Measurements from ENCODE around the gene RAB5IF. TPM values are rescaled to one million over a fixed set of nuclear protein-coding genes. Genes with fewer than 3 reads are reported as not detected.

Gene RAB5IF
- total RNA-seq, 1 experiment from 2014 or later, result 150 TPM

- no peak overlapping the region for H3K4me3 ChIP-seq (ENCODE audit: low read depth, low read length, poor library complexity, severe bottlenecking)
- POLR2A ChIA-PET (ENCODE audit: low non-redundant PET), result interaction anchor here (0.6 kb wide), 1 partner anchor 26 kb away, joined by 3 read pairs; no protein-coding TSS in a partner anchor
- intact Hi-C loops (cut with micrococcal nuclease; ENCODE audit: unreplicated experiment), result loop anchor here (5.0 kb wide), 1 partner anchor 80 kb away; no protein-coding TSS in a partner anchor
- H3K27ac ChIP-seq (ENCODE audit: low read depth, low read length, poor library complexity, severe bottlenecking), result no peak overlapping the region
- no peaks in the 10 kb centered on the region for H3K27me3 ChIP-seq (replicated peaks; ENCODE audit: insufficient read depth, low read depth, low read length, poor library complexity)
- no peak for TF ChIP-seq CTCF (conservative IDR thresholded peaks at IDR 0.05; ENCODE audit: low read depth, low read length)
- CTCF ChIA-PET, result interaction anchor here (0.6 to 0.7 kb wide), 5 partner anchors 11 to 305 kb away, joined by 3 to 8 read pairs (median 5); partner anchors contain the start of gene SLA2
- peaks cover 29% of the 10 kb centered on the region for H3K4me1 ChIP-seq (ENCODE audit: insufficient read depth, low read length, poor library complexity, severe bottlenecking)
- H3K36me3 ChIP-seq (ENCODE audit: insufficient read depth, low read length, poor library complexity, severe bottlenecking), result peaks cover 53% of the 10 kb centered on the region
- no TSS peak for BruUV-seq (replicated peaks)
- no peaks in the 10 kb centered on the region for H3K9me3 ChIP-seq (ENCODE audit: low read depth, low read length, poor library complexity, severe bottlenecking)
- DNase-seq (ENCODE audit: low spot score), result no peak
Observed at GRCh38 chr20:36587388-36588070, 18.1 kb upstream of the RAB5IF start.

DNA sequence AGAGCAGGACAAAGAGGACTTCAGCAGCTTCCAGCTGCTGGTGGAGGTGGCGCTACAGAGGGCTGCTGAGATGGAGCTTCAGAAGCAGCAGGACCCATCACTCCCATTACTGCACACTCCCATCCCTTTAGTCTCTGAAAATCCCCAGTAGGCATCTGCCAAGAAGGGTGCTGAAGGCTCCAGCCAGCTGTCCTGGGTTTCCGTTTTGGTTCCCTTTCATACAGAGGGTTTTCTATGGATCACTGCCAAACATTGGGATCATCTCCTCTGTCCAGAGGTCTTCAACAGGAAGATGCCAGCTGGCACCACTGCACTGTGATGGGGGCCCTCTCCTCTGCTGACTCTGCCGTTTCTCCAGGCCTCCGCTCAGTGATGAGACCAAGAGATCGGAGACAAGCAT lies 14.3 kb upstream of the RAB5IF start:
- Histone ChIP-seq H3K27me3 (replicated peaks; ENCODE audit: insufficient read depth, low read depth, low read length, poor library complexity) (no peaks in the 10 kb centered on the region), H3K9me3 (ENCODE audit: low read depth, low read length, poor library complexity, severe bottlenecking) (no peaks in the 10 kb centered on the region), H3K4me1 (ENCODE audit: insufficient read depth, low read length, poor library complexity, severe bottlenecking) (peaks cover 6% of the 10 kb centered on the region), H3K36me3 (ENCODE audit: insufficient read depth, low read length, poor library complexity, severe bottlenecking) (peaks cover 61% of the 10 kb centered on the region), H3K4me3 (ENCODE audit: low read depth, low read length, poor library complexity, severe bottlenecking) (no peak overlapping the region), H3K27ac (ENCODE audit: low read depth, low read length, poor library complexity, severe bottlenecking) (no peak overlapping the region)
- intact Hi-C loops (cut with micrococcal nuclease; ENCODE audit: unreplicated experiment), result no loop called here
- no TSS peak for BruUV-seq (replicated peaks)
- CTCF ChIA-PET, result interaction anchor here (1.5 kb wide), 1 partner anchor 85 kb away, joined by 5 read pairs; no protein-coding TSS in a partner anchor
- no peak for TF ChIP-seq EZH2 (IDR thresholded peaks at IDR 0.05; ENCODE audit: borderline replicate concordance, low read depth, low read length, poor library complexity, severe bottlenecking)
- TF ChIP-seq CTCF (conservative IDR thresholded peaks at IDR 0.05; ENCODE audit: low read depth, low read length), result no peak
- no peak for DNase-seq (ENCODE audit: low spot score)
- POLR2A ChIA-PET (ENCODE audit: low non-redundant PET), result no interaction called here

- peak; percentile 65 for DNase-seq (ENCODE audit: low spot score)
- no peaks in the 10 kb centered on the region for H3K27me3 ChIP-seq (replicated peaks; ENCODE audit: insufficient read depth, low read depth, low read length, poor library complexity)
- no peak for TF ChIP-seq EZH2 (IDR thresholded peaks at IDR 0.05; ENCODE audit: borderline replicate concordance, low read depth, low read length, poor library complexity, severe bottlenecking)
- peak; percentile 62 for TF ChIP-seq CTCF (conservative IDR thresholded peaks at IDR 0.05; ENCODE audit: low read depth, low read length)
- intact Hi-C loops (cut with micrococcal nuclease; ENCODE audit: unreplicated experiment), result loop anchor here (1.0 kb wide), 1 partner anchor 36 kb away; no protein-coding TSS in a partner anchor
- no peaks in the 10 kb centered on the region for H3K9me3 ChIP-seq (ENCODE audit: low read depth, low read length, poor library complexity, severe bottlenecking)
- no peak overlapping the region for H3K27ac ChIP-seq (ENCODE audit: low read depth, low read length, poor library complexity, severe bottlenecking)
- H3K36me3 ChIP-seq (ENCODE audit: insufficient read depth, low read length, poor library complexity, severe bottlenecking), result peaks cover 57% of the 10 kb centered on the region
- ChIA-PET CTCF (interaction anchor here (0.7 to 1.5 kb wide), 2 partner anchors 44 to 86 kb away, joined by 3 to 5 read pairs; no protein-coding TSS in a partner anchor), POLR2A (ENCODE audit: low non-redundant PET) (no interaction called here)
- no peak overlapping the region for H3K4me3 ChIP-seq (ENCODE audit: low read depth, low read length, poor library complexity, severe bottlenecking)
- peaks cover 6% of the 10 kb centered on the region for H3K4me1 ChIP-seq (ENCODE audit: insufficient read depth, low read length, poor library complexity, severe bottlenecking)
- BruUV-seq (replicated peaks), result no TSS peak
Observed at GRCh38 chr20:36591854-36592641, 13.5 kb upstream of the RAB5IF start.

Measured in A673 (cell line).